Activated CD4-positive, alpha-beta T cell treated with anti-CD3 and anti-CD28 coated beads, Interleukin-2, amount 10 ng/mL, durations not matched to agents 24 days and 14 days (primary cell): ENCODE measurements around the gene KDM2B. TPM values are rescaled to one million over a fixed set of nuclear protein-coding genes. Genes with fewer than 3 reads are reported as not detected.
"Not testable (repeated sequence)": the region's sequence is repeated elsewhere in the genome, so short reads cannot be mapped to it uniquely, and the experiment has no call there.

Source experiments
- DNase-seq: peaks from one replicate; pipeline ENCODE4 v3.0.0; 2022
- H3K27ac Mint-ChIP-seq: one replicate; pipeline ENCODE4 v1.8.0; 2022; ENCODE audit warnings: mild to moderate bottlenecking, mixed read lengths
- H3K27me3 Mint-ChIP-seq: one replicate; pipeline ENCODE4 v1.8.0; 2022; ENCODE audit warnings: mixed read lengths
- H3K36me3 Mint-ChIP-seq: one replicate; pipeline ENCODE4 v1.8.0; 2022; ENCODE audit warnings: low read depth, mild to moderate bottlenecking, mixed read lengths
- H3K4me1 Mint-ChIP-seq: one replicate; pipeline ENCODE4 v1.8.0; 2021; ENCODE audit warnings: mixed read lengths
- H3K4me3 Mint-ChIP-seq: one replicate; pipeline ENCODE4 v1.8.0; 2022; ENCODE audit warnings: mild to moderate bottlenecking, moderate library complexity, mixed read lengths
- H3K9me3 Mint-ChIP-seq: one replicate; pipeline ENCODE4 v1.8.0; 2021; ENCODE audit warnings: mixed read lengths
- intact Hi-C: fragments of 100-400 bp; cut with micrococcal nuclease; formaldehyde crosslinking; loops from one replicate; pipeline ENCODE4 v1.15.1; 2023
- total RNA-seq: library from RNA; stranded (reverse); gene quantifications from 2 replicates; pipeline ENCODE4 v1.2.3, GENCODE V29; 2022

KDM2B gene
- total RNA-seq, 1 donor from 2014 or later: 60.7 TPM

DNA sequence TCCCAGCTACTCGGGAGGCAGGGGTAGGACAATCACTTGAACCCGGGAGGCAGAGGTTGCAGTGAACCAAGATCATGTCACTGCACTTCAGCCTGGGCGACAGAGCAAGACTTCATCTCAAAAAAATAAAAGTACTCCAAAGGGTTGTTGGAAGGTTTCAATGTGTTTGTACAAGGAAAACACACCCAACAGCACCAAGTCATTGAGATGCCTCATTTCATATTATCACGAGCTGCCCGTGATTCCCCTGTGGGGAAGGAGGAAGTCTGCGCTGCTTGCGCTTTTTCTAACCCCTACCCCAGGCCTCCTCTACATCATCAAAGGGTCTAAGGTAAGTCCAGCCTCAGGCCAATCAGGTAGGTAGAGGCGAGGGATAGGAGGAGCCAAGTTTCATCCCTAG lies 73.6 kb downstream of the KDM2B start:
- DNase-seq: no peak
- Mint-ChIP-seq H3K9me3 (no peaks in the 10 kb centered on the region), H3K4me1 (peaks cover 4% of the 10 kb centered on the region), H3K27ac (no peak overlapping the region), H3K4me3 (no peak overlapping the region), H3K27me3 (no peaks in the 10 kb centered on the region), H3K36me3 (peaks cover 21% of the 10 kb centered on the region)
- intact Hi-C loops: no loop called here

DNA sequence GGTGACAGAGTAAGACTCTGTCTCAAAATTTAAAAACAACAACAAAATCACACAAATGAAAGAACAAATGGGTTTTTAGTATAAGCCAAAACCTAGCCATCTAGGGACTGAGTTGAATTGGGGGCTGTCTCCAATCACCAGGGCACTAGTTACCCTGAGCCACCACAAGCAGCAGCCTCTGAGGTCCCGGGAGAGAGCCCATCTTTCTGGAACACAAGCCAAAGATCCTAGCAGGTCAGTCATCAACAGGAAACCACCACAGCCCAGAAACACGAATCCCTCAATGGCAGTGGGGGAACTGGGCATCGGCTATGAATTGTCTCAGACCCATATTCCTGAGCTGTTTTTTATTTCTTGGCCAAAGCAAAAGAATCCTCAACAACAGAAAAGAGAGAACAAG lies 75.3 kb downstream of the KDM2B start:
- DNase-seq: no peak
- no peak overlapping the region for H3K27ac Mint-ChIP-seq
- intact Hi-C loops: no loop called here
- H3K4me3 Mint-ChIP-seq: no peak overlapping the region
- H3K9me3 Mint-ChIP-seq: no peaks in the 10 kb centered on the region
- H3K36me3 Mint-ChIP-seq: peaks cover 17% of the 10 kb centered on the region
- H3K4me1 Mint-ChIP-seq: peaks cover 4% of the 10 kb centered on the region
- H3K27me3 Mint-ChIP-seq: no peaks in the 10 kb centered on the region

DNA sequence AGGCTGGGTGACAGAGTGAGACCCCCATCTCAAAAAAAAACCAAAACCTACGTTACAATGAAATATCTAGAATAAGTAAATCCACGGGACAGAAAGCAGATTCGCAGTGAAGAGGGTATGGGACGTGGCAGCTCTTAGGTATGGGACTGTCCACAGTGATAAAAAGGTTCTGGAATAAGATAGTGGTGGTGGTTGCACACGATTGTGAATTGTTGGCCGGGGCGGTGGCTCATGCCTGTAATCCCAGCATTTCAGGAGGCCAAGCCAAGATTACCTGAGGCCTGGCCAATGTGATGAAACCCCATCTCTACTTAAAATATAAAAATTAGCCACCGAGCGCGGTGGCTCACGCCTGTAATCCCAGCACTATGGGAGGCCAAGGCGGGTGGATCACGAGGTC lies 76.3 kb downstream of the KDM2B start:
- peaks cover 12% of the 10 kb centered on the region for H3K36me3 Mint-ChIP-seq
- no peak overlapping the region for H3K4me3 Mint-ChIP-seq
- DNase-seq: no peak
- intact Hi-C loops: no loop called here
- peaks cover 8% of the 10 kb centered on the region for H3K4me1 Mint-ChIP-seq
- H3K27me3 Mint-ChIP-seq: no peaks in the 10 kb centered on the region
- H3K27ac Mint-ChIP-seq: no peak overlapping the region
- no peaks in the 10 kb centered on the region for H3K9me3 Mint-ChIP-seq

DNA sequence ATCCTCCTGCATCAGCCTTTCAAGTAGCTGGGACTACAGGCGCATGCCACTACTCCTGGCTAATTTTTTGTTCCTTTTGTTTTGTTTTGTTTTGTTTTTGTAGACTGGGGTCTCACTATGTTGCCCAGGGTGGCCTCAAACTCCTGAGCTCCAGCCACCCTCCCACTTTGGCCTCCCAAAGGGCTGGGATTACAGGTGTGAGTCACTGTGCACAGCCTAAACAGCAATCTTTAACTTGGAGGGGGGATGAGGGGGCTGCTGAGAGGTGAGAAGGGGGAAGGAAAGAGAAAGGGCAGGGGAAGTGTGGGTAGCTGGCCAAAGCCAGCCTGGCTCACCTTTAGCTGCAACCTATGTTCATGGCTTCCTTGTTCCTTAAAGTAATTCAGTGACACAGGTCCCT lies 77.4 kb downstream of the KDM2B start:
- DNase-seq: no peak
- intact Hi-C loops: no loop called here
- Mint-ChIP-seq H3K4me1 (peaks cover 8% of the 10 kb centered on the region), H3K9me3 (no peaks in the 10 kb centered on the region), H3K4me3 (no peak overlapping the region), H3K27me3 (no peaks in the 10 kb centered on the region), H3K27ac (no peak overlapping the region), H3K36me3 (peaks cover 8% of the 10 kb centered on the region)

DNA sequence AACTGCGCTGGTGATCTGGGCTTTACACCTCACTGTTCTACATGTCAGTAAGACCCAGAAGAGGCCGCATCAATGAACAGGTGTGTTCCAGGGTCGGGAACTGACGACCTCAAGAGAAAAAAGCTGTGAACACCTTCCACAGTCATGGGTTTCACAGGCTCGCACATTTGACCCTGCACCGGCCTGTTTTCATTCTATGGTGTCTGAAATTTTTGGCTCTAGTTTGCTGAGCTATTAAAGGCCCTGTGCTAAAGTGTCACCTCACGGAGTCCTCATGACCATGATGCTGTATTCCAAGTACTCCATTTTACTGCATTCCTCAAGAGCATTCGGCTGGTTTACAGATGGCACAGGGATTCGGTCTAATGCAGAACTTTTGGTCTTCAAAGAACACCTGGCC lies 78.9 kb downstream of the KDM2B start:
- H3K27ac Mint-ChIP-seq: no peak overlapping the region
- intact Hi-C loops: no loop called here
- peaks cover 5% of the 10 kb centered on the region for H3K36me3 Mint-ChIP-seq
- no peaks in the 10 kb centered on the region for H3K9me3 Mint-ChIP-seq
- no peak overlapping the region for H3K4me3 Mint-ChIP-seq
- H3K4me1 Mint-ChIP-seq: peaks cover 9% of the 10 kb centered on the region
- no peak for DNase-seq
- no peaks in the 10 kb centered on the region for H3K27me3 Mint-ChIP-seq

DNA sequence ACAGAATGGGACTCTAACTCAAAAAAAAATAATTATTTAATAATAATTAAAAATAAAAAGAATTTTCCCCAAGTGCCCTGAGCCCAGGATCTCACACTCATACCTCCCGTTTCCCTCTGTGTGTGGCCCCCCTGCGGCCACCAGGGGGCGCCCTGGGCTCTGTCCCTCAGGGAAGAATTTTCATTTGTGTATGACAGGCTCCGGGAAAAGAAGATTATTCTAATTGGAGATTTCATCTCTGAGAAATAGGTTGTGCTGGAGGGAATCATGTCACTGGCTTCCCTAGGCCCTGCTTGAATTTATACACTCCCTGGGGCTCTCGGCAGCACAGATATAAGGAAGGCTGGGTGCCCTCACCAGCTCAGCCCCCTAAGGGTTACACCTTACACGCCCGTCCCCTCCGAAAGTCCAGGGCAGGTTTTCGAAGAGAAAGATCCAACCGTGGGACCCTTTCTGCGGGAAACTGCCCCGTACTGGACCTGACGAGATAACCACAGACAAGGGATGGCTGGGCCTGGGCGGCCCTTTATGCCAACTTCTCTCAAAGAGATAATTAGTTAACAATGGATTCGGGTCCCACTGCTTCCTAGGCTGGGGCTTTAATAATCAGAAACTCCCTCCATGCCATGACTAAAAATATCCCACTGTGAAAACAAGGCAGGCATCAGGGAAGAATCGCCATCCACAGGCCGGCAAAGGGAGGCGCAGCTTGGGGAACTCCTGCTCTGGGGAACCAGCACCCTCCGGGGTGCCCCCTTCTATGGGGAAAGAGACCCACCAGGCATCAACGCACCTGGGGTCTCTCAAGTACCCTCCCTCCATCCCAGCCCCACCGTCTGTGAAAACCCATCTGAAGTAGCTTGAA lies 80.7 kb downstream of the KDM2B start:
- Mint-ChIP-seq H3K27ac (no peak overlapping the region), H3K9me3 (no peaks in the 10 kb centered on the region), H3K4me3 (no peak overlapping the region), H3K36me3 (peaks cover 5% of the 10 kb centered on the region), H3K27me3 (no peaks in the 10 kb centered on the region), H3K4me1 (peaks cover 11% of the 10 kb centered on the region)
- intact Hi-C loops: loop anchor here (1.0 kb wide), 1 partner anchor 126 kb away; the partner anchor contains the start of gene ORAI1
- peak; percentile 92 for DNase-seq

DNA sequence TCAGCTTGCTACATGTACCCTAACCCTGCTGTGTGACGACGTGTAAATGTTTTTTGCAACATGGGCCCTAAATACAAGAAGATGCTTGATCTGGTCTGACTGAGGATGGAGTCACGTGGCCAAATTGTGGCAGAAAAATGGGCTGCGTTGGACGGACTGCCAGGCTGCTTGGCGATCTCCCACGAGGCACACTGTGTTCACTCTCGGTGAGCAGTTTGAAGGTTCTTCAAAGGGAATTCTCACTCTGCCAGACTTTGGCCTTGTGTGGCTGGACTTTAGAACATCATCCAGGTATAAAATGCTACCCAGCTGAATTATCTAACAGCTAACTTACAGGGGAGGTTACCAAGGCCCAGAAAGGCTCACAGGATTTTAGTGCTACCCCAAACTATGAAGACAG lies 85.1 kb downstream of the KDM2B start:
- peaks cover 13% of the 10 kb centered on the region for H3K36me3 Mint-ChIP-seq
- no peak overlapping the region for H3K4me3 Mint-ChIP-seq
- no peak for DNase-seq
- intact Hi-C loops: no loop called here
- no peaks in the 10 kb centered on the region for H3K27me3 Mint-ChIP-seq
- peak overlapping the region; percentile 8 for H3K27ac Mint-ChIP-seq
- no peaks in the 10 kb centered on the region for H3K9me3 Mint-ChIP-seq
- peaks cover 15% of the 10 kb centered on the region for H3K4me1 Mint-ChIP-seq

DNA sequence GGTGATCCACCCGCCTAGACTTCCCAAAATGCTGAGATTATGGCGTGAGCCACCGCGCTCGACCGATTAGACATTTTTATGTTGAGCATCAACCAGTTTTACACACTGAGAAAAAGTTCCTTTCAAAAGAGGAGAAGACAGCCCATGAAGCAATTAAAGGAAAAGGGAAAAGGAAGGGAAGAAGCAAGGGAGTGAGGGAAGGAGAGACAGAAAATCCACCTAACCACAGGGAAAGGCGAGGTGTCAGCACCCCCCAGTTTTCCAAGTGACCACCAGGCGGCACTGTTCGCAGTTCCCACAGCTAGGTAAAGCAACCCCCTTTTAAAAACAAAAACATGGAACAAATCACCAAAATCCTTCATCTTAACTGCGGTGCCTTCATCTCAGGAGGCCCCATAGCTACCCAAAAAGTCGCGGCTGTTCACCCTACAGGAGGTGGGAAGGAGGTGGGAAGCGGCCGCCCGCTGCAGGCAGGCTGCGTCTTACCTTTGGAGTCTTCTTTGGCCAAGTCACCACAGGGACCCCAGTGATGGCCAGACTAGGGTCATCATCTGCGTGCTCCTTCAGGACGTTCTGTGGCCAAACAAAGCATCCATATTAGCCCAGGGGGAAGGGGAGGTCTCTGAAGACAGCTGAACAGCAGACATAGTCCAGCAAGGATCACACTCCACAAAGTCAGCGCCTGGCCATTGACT lies 86.6 kb downstream of the KDM2B start:
- Mint-ChIP-seq H3K27ac (no peak overlapping the region), H3K27me3 (no peaks in the 10 kb centered on the region)

DNA sequence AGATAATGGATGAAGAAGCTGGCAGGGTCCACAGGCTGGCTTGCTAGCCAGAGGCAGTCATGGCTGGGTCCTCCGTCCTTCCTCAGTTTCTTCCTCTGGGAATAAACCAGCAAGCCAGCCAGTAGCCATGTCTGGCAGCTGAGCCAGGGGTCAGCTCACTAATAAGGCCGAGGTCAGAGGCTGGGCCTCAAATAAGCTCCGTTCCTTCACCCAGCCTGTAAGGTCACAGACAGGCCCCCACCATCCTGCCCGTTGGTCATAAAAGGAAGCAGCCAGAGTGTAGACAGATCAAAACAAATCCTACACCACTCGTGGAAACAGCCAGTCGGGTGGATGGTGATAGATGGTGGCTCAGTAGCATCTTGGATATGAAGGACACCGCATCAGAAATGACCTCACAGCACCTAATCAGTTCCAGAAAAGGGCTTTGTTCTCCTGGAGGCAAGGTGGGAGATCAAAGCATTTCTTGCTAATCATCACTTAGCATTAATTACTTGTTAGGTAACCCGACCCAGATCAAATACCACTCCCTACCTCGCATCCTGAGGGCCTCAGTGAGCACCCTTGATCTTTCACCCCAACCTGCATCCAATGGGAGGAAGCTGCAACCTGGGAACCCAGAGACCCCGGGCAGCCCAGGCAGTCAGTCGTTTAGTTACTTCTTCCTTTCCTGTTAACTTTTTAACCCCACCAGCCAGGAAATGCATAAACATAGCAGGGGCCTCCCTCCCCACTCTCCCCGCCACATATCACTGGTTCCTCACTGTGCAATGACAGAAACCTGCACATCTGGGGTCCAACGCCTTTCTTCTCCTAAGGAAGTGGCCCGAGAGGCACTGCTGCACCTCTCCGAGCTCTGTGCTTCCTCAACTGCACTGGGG lies 90.2 kb downstream of the KDM2B start:
- intact Hi-C loops: no loop called here
- Mint-ChIP-seq H3K4me1 (peaks cover 12% of the 10 kb centered on the region), H3K27ac (no peak overlapping the region), H3K36me3 (peaks cover 16% of the 10 kb centered on the region), H3K9me3 (no peaks in the 10 kb centered on the region), H3K27me3 (no peaks in the 10 kb centered on the region), H3K4me3 (no peak overlapping the region)
- DNase-seq: no peak

More for the DNA sequence above, 86.6 kb downstream of the KDM2B start:
- Mint-ChIP-seq H3K36me3 (peaks cover 16% of the 10 kb centered on the region), H3K4me3 (no peak overlapping the region), H3K4me1 (peaks cover 13% of the 10 kb centered on the region), H3K9me3 (no peaks in the 10 kb centered on the region)
- DNase-seq: peak; percentile 86
- intact Hi-C loops: loop anchor here (1.0 kb wide), 1 partner anchor 188 kb away; no protein-coding TSS in a partner anchor

DNA sequence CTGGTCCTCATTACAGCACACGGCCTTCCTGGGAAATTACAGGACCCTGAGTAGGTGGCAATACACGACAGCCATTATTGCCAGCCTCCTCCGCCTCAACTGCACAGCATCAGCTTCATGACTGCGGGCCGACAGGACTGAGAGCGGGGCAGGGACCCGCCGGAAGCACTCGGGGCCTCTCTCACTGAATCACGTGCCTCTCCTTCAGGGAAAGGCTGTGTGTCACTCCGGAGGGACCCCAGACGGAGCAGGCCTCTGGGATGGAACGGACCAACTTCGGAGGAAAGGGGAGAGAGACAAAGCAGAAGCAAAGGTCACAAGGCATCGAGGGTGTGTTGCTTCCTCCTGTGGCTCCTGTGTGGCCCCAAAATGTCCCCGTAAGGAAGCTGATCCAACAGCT lies 90.9 kb downstream of the KDM2B start:
- Mint-ChIP-seq H3K9me3 (no peaks in the 10 kb centered on the region), H3K4me3 (no peak overlapping the region), H3K4me1 (peaks cover 12% of the 10 kb centered on the region), H3K36me3 (peaks cover 16% of the 10 kb centered on the region), H3K27me3 (no peaks in the 10 kb centered on the region), H3K27ac (no peak overlapping the region)
- no peak for DNase-seq
- intact Hi-C loops: no loop called here

DNA sequence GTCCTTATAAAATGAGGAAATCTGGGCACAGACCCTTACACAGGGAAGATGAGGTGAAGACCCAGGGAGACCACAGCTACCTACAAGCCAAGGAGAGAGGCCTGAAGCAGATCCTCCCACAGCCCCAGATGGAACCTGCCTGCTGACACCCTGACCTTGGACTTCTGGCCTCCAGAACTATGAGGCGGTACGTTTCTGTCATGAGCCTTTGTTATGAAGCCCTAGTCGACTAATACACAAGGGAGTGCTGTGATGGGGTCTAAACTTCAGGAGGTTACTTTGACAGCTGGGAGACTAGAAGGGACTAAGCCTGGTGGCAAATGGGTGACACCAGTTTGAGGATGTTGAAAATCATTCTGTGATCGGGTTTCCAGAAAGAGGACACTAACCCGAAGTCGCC lies 95.9 kb downstream of the KDM2B start:
- Mint-ChIP-seq H3K4me1 (peaks cover 3% of the 10 kb centered on the region), H3K27ac (no peak overlapping the region), H3K9me3 (no peaks in the 10 kb centered on the region), H3K27me3 (no peaks in the 10 kb centered on the region), H3K4me3 (no peak overlapping the region), H3K36me3 (peaks cover 3% of the 10 kb centered on the region)
- no peak for DNase-seq
- intact Hi-C loops: no loop called here

DNA sequence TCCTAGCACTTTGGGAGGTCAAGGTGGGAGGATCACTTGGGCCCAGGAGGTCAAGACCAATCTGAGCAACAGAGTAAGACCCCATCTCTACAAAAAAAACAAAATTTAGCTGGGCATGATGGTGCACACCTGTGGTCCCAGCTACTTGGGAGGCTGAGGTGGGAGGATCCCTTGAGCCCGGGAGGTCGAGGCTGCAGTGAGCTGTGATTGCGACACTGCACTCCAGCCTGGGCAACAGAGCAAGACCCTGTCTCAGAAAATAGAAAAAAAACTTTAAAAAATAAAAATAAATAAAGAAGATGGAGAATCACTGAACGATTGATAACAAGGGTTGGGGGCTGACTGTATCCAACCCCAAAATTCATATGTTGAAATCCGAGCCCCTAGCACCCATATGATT lies 96.3 kb downstream of the KDM2B start:
- H3K4me1 Mint-ChIP-seq, DNase-seq, H3K27me3 Mint-ChIP-seq, H3K4me3 Mint-ChIP-seq, intact Hi-C loops, H3K9me3 Mint-ChIP-seq, H3K36me3 Mint-ChIP-seq, H3K27ac Mint-ChIP-seq: not testable (repeated sequence)

DNA sequence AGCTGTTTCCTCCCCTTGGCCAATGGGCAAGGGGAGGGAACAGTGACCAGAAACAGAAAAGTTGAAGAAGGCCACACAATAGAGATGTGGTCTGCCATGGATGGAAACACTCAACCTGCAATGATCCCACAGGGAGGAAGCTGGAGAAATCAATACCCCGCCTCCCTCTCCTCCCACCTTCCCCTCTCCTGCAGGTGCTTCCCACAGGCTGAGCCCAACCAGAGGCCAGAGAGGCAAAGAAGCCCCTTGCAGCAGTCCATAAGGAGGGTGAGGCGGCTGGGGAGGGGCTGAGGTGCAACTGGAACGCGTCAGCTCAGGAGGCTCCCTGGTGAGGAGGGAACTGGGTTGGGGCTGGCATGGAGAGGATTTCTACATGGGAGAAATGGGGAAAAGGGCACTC lies 96.9 kb downstream of the KDM2B start:
- Mint-ChIP-seq H3K27me3 (no peaks in the 10 kb centered on the region), H3K27ac (no peak overlapping the region), H3K36me3 (peaks cover 3% of the 10 kb centered on the region), H3K4me1 (peaks cover 3% of the 10 kb centered on the region), H3K4me3 (no peak overlapping the region), H3K9me3 (no peaks in the 10 kb centered on the region)
- no peak for DNase-seq
- intact Hi-C loops: no loop called here

DNA sequence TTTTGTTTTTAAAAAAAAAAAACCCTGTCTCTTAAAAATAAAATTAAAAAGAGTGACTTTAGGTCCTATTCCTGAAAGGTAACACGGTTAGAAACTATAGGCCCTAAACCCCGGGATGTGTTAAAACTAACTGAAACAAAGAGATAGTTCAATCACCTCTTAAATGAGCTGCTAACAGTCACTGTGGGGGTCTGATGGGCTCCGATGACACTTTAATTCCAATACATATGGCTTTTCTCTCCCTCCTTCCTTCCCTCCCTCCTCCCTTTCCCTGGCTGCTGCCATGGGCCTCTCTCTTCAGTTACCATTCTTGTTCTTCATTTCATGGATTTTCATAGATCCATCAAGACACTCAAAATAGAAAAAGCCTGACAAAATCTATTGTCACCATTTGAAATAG lies 104.3 kb downstream of the KDM2B start:
- DNase-seq: no peak
- Mint-ChIP-seq H3K4me3 (no peak overlapping the region), H3K9me3 (no peaks in the 10 kb centered on the region), H3K27ac (no peak overlapping the region), H3K4me1 (no peaks in the 10 kb centered on the region), H3K27me3 (no peaks in the 10 kb centered on the region), H3K36me3 (no peaks in the 10 kb centered on the region)
- intact Hi-C loops: no loop called here
